Lung (tissue), 12 donors: ENCODE data around the gene SLC25A39. TPM values are rescaled to one million over a fixed set of nuclear protein-coding genes. Genes with fewer than 3 reads are reported as not detected.

Experiments used
- ATAC-seq: fragments of 200-7000 bp; cut with Tn5 transposase; one replicate; pipeline ENCODE4 v1.9.1; 2020; ENCODE audit warnings: moderate number of reproducible peaks; ENCODE audit not compliant: insufficient read depth, low FRiP score
- DNase-seq, 3 donors: peaks; one replicate each; pipeline ENCODE4 v3.0.0-alpha.2; 2013 to 2017
- H3K27ac ChIP-seq, 2 donors: one replicate each; pipeline ENCODE4 v1.5.1; 2013; ENCODE audit warnings: mild to moderate bottlenecking in 2 of 2, moderate library complexity in 2 of 2, control low read depth in 1 of 2, inconsistent platforms in 1 of 2, low read depth in 1 of 2, low read length in 1 of 2
- H3K27me3 ChIP-seq, 3 donors: one replicate each; pipeline ENCODE4 v1.5.1; 2013; ENCODE audit warnings: low read length in 2 of 3; ENCODE audit not compliant: control insufficient read depth in 3 of 3, insufficient read depth in 3 of 3
- H3K36me3 ChIP-seq, 4 donors: one replicate each; pipeline ENCODE4 v1.5.1; 2013; ENCODE audit warnings: low read length in 4 of 4, mild to moderate bottlenecking in 1 of 4, moderate library complexity in 1 of 4; ENCODE audit not compliant: control insufficient read depth in 4 of 4, insufficient read depth in 4 of 4
- H3K4me1 ChIP-seq, 5 donors: one replicate each; pipeline ENCODE4 v1.5.1; 2013; ENCODE audit warnings: low read length in 5 of 5, mild to moderate bottlenecking in 2 of 5, moderate library complexity in 1 of 5; ENCODE audit not compliant: control insufficient read depth in 5 of 5, insufficient read depth in 5 of 5
- H3K4me3 ChIP-seq: one replicate; pipeline ENCODE4 v1.5.1; 2013; ENCODE audit warnings: mild to moderate bottlenecking, control low read depth, moderate library complexity
- H3K9ac ChIP-seq, 2 donors: one replicate each; pipeline ENCODE4 v1.5.1; 2013; ENCODE audit warnings: low read length in 2 of 2, control low read depth in 1 of 2; ENCODE audit not compliant: insufficient read depth in 1 of 2
- H3K9me3 ChIP-seq, 4 donors: one replicate each; pipeline ENCODE4 v1.5.1; 2013; ENCODE audit warnings: low read length in 3 of 4, mild to moderate bottlenecking in 1 of 4, moderate library complexity in 1 of 4; ENCODE audit not compliant: control insufficient read depth in 4 of 4, insufficient read depth in 3 of 4
- WGBS, 2 donors: extraction: QIAGEN DNeasy Blood & Tissue Kit; methylation state at CpG; one replicate each; pipeline ENCODE4 v1.1.7; 2013; 5-methylcytosine and 5-hydroxymethylcytosine counted together
- polyA plus RNA-seq, 2 donors: library from polyadenylated mRNA; stranded (reverse); fragments of 200-250 nt; gene quantifications; one replicate each; pipeline ENCODE4 v1.2.1, GENCODE V29; 2013
- total RNA-seq, 2 donors: library from RNA; depleted of rRNA in 1 of 2; stranded (reverse); fragments of >200 nt in 1 of 2; gene quantifications; one replicate each; pipeline ENCODE4 v1.2.1, GENCODE V29; 2014 to 2021
- TF ChIP-seq, protein P1 (sequence below): IDR thresholded peaks from 2 replicates; pipeline ENCODE4 v1.5.1; 2012; ENCODE audit warnings: mild to moderate bottlenecking; ENCODE audit errors: control extremely low read depth, extremely low read depth
- donor health status: control.
- donor health status: control.
- donor health status: Bipolar disorder and iron deficiency.
- donor health status: healthy.
- donor health status: DM: yes; HTN: yes; CAD: no.

The SLC25A39 gene
- total and polyA plus RNA-seq, 4 donors, result 66.4 to 134 (median 117) TPM

DNA sequence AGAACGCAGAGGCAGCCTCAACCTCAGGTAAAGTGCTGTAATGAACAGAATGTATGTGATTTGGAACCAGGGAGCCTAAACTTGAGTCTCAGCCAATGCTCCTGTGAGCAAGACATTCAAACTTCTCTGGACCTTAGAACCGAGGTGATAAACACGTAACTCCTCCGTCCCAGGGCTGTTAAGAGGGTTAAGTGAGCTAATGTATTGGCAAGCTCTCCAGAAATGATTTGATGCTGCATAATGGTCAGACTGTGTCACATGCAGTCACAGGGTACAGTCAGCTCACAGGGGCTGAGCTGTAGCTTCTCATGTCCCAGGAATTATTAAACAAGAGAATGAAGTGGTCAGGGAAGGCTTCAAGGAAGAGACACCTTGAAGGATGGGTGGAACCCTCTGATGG, 46.6 kb downstream of the SLC25A39 start:
- no peak for ATAC-seq
- no peak overlapping the region for H3K9ac ChIP-seq
- WGBS, 2 donors, result 86 to 92% methylated on average over 4 of the region's 4 CpGs

GRCh38 chr17:44273607-44274006, 51.0 kb downstream of the SLC25A39 start:
- H3K27me3 ChIP-seq, result no peaks in the 10 kb centered on the region
- DNase-seq (no peak), ATAC-seq (no peak)
- TF ChIP-seq, protein P1, sequence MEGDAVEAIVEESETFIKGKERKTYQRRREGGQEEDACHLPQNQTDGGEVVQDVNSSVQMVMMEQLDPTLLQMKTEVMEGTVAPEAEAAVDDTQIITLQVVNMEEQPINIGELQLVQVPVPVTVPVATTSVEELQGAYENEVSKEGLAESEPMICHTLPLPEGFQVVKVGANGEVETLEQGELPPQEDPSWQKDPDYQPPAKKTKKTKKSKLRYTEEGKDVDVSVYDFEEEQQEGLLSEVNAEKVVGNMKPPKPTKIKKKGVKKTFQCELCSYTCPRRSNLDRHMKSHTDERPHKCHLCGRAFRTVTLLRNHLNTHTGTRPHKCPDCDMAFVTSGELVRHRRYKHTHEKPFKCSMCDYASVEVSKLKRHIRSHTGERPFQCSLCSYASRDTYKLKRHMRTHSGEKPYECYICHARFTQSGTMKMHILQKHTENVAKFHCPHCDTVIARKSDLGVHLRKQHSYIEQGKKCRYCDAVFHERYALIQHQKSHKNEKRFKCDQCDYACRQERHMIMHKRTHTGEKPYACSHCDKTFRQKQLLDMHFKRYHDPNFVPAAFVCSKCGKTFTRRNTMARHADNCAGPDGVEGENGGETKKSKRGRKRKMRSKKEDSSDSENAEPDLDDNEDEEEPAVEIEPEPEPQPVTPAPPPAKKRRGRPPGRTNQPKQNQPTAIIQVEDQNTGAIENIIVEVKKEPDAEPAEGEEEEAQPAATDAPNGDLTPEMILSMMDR, result no peak
- H3K9ac ChIP-seq, result no peak overlapping the region
- no peak overlapping the region for H3K27ac ChIP-seq
- no peaks in the 10 kb centered on the region for H3K9me3 ChIP-seq
- no peak overlapping the region for H3K4me3 ChIP-seq
- H3K4me1 ChIP-seq, result peaks cover 0 to 3% (median 0%) of the 10 kb centered on the region in 5 donors
- no peaks in the 10 kb centered on the region for H3K36me3 ChIP-seq
- WGBS, 2 donors, result 73 to 88% methylated on average over 5 of the region's 5 CpGs

More for the DNA sequence above, 46.6 kb downstream of the SLC25A39 start:
- TF ChIP-seq, protein P1, result no peak
- DNase-seq, result no peak
- H3K36me3 ChIP-seq, result no peaks in the 10 kb centered on the region
- H3K4me1 ChIP-seq, result peaks cover 0 to 11% (median 6%) of the 10 kb centered on the region in 5 donors
- H3K27me3 ChIP-seq, result peaks cover 0 to 2% (median 0%) of the 10 kb centered on the region in 3 donors
- H3K4me3 ChIP-seq, result no peak overlapping the region
- H3K9me3 ChIP-seq, result no peaks in the 10 kb centered on the region
- H3K27ac ChIP-seq, result no peak overlapping the region

DNA sequence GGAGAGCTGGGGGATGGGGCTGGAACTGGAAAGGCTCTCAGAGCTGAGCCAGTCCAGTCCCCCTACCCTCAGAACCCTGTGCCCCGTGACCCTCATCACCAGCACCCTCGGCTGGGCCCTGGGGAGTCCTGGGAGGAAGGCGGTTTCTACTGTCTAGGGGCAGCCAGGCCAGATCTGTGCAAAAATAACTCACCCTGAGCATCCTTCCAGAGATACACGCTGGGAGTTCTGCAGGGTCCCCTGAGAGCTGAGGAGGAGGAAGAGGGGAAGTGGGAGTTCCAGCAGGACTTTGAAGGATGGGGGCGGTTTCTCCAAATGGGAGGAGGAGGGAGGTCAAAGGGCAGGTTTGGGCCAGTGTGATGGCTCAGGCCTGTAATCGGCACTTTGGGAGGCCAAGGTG, 51.7 kb downstream of the SLC25A39 start:
- DNase-seq (no peak), ATAC-seq (no peak)
- Histone ChIP-seq H3K9ac (no peak overlapping the region), H3K27ac (no peak overlapping the region), H3K4me1 (peaks cover 0 to 3% (median 0%) of the 10 kb centered on the region in 5 donors), H3K36me3 (no peaks in the 10 kb centered on the region), H3K9me3 (no peaks in the 10 kb centered on the region), H3K27me3 (no peaks in the 10 kb centered on the region), H3K4me3 (no peak overlapping the region)
- WGBS, 2 donors, result 79 to 91% methylated on average over 6 of the region's 6 CpGs
- TF ChIP-seq, protein P1, result no peak

- Histone ChIP-seq H3K27me3 (no peaks in the 10 kb centered on the region), H3K36me3 (no peaks in the 10 kb centered on the region), H3K27ac (no peak overlapping the region), H3K9me3 (no peaks in the 10 kb centered on the region), H3K4me1 (peaks cover 0 to 3% (median 0%) of the 10 kb centered on the region in 5 donors), H3K9ac (no peak overlapping the region), H3K4me3 (no peak overlapping the region)
- TF ChIP-seq, protein P1, result no peak
- DNase-seq (no peak), ATAC-seq (no peak)
- 48 to 78% methylated on average over 13 of the region's 13 CpGs for WGBS, 2 donors
Measured at GRCh38 chr17:44272321-44272951, 52.2 kb downstream of the SLC25A39 start.
